Nasal cavity respiratory epithelium epithelial cell of viscerocranial mucosa (primary cell): ENCODE results near the gene GPRASP1. TPM values are rescaled to one million over a fixed set of nuclear protein-coding genes. Genes with fewer than 3 reads are reported as not detected.

Source experiments
- total RNA-seq: library from RNA; depleted of rRNA; stranded (reverse); fragments of >200 nt; gene quantifications from 2 replicates; pipeline ENCODE4 v1.2.3, GENCODE V29; 2014

The GPRASP1 gene
- total RNA-seq, result 0.34 and 1.3 TPM in 2 replicates

GRCh38 chrX:102651242-102652011 lies at the start of gene GPRASP1:
GPRASP1 (plus strand) TSS chrX:102651483; CDS start chrX:102653914, 2,431 bp downstream.

Other genes starting within 250 kb of the GPRASP1 start
- not detected in 2 replicates for gene NXF2B, start 211.5 kb upstream of the GPRASP1 start, total RNA-seq
- gene TCP11X2, start 179.7 kb upstream of the GPRASP1 start, total RNA-seq, result not detected in 2 replicates
- gene TMSB15A, start 134.7 kb upstream of the GPRASP1 start, total RNA-seq, result not detected in 2 replicates
- gene ARMCX5, start 52.0 kb upstream of the GPRASP1 start, total RNA-seq, result 17.8 and 21.1 TPM in 2 replicates
- gene GPRASP2, start 61.0 kb downstream of the GPRASP1 start, total RNA-seq, result 8.2 and 11.6 TPM in 2 replicates
- 2.7 and 5.2 TPM in 2 replicates for gene GPRASP3, start 69.3 kb downstream of the GPRASP1 start, total RNA-seq